ENCODE measurements around the gene ADGRG3. TPM values are rescaled to one million over a fixed set of nuclear protein-coding genes. Genes with fewer than 3 reads are reported as not detected.

The ADGRG3 gene
- total and polyA plus RNA-seq, 2 of the 13 experiments (the other 11 are each of a cell fraction or from before 2014, with no cell fraction given): 2.7 to 11.8 TPM

- TF ChIP-seq ZNF512 (CRISPR knock-in tag; IDR thresholded peaks at IDR 0.05) (no peak), NCOA2 (CRISPR knock-in tag; IDR thresholded peaks at IDR 0.05) (peak; percentile 70), TP53 (CRISPR knock-in tag; conservative IDR thresholded peaks at IDR 0.05) (no peak), TAF15 (IDR thresholded peaks at IDR 0.05; ENCODE audit: low read depth, low read length, poor library complexity, severe bottlenecking) (no peak), ZMAT5 (CRISPR knock-in tag; IDR thresholded peaks at IDR 0.05; ENCODE audit: borderline replicate concordance, low read depth) (no peak), PRDM10 (CRISPR knock-in tag; IDR thresholded peaks at IDR 0.05; ENCODE audit: low read depth) (peak; percentile 40; the same call in 1 of the 2 replicates), ZNF562 (CRISPR knock-in tag; IDR thresholded peaks at IDR 0.05; ENCODE audit: borderline replicate concordance) (no peak), SATB2 (CRISPR knock-in tag; IDR thresholded peaks at IDR 0.05) (no peak), IRX3 (CRISPR knock-in tag; IDR thresholded peaks at IDR 0.05; ENCODE audit: borderline replicate concordance, low read depth) (0 out of 2 replicates have a peak, but pooled peaks have one; percentile 37), MXI1 (IDR thresholded peaks at IDR 0.05; ENCODE audit: borderline replicate concordance, low read depth, low read length) (peak; percentile 68; the same call in 2 of the 3 replicates), SPEN (CRISPR knock-in tag; IDR thresholded peaks at IDR 0.05; ENCODE audit: low read depth) (peak; percentile 73; the same call in 1 of the 2 replicates), ZSCAN29 (CRISPR knock-in tag; conservative IDR thresholded peaks at IDR 0.05) (0 out of 2 replicates have a peak, but pooled peaks have one; percentile 74), ZNF766 (CRISPR knock-in tag; IDR thresholded peaks at IDR 0.05; ENCODE audit: borderline replicate concordance) (no peak)
- TF ChIP-seq, protein P1, sequence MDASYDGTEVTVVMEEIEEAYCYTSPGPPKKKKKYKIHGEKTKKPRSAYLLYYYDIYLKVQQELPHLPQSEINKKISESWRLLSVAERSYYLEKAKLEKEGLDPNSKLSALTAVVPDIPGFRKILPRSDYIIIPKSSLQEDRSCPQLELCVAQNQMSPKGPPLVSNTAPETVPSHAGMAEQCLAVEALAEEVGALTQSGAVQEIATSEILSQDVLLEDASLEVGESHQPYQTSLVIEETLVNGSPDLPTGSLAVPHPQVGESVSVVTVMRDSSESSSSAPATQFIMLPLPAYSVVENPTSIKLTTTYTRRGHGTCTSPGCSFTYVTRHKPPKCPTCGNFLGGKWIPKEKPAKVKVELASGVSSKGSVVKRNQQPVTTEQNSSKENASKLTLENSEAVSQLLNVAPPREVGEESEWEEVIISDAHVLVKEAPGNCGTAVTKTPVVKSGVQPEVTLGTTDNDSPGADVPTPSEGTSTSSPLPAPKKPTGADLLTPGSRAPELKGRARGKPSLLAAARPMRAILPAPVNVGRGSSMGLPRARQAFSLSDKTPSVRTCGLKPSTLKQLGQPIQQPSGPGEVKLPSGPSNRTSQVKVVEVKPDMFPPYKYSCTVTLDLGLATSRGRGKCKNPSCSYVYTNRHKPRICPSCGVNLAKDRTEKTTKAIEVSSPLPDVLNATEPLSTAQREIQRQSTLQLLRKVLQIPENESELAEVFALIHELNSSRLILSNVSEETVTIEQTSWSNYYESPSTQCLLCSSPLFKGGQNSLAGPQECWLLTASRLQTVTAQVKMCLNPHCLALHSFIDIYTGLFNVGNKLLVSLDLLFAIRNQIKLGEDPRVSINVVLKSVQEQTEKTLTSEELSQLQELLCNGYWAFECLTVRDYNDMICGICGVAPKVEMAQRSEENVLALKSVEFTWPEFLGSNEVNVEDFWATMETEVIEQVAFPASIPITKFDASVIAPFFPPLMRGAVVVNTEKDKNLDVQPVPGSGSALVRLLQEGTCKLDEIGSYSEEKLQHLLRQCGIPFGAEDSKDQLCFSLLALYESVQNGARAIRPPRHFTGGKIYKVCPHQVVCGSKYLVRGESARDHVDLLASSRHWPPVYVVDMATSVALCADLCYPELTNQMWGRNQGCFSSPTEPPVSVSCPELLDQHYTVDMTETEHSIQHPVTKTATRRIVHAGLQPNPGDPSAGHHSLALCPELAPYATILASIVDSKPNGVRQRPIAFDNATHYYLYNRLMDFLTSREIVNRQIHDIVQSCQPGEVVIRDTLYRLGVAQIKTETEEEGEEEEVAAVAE (CRISPR knock-in tag; IDR thresholded peaks at IDR 0.05; ENCODE audit: borderline replicate concordance): peak; percentile 83
- TF ChIP-seq, protein P2, sequence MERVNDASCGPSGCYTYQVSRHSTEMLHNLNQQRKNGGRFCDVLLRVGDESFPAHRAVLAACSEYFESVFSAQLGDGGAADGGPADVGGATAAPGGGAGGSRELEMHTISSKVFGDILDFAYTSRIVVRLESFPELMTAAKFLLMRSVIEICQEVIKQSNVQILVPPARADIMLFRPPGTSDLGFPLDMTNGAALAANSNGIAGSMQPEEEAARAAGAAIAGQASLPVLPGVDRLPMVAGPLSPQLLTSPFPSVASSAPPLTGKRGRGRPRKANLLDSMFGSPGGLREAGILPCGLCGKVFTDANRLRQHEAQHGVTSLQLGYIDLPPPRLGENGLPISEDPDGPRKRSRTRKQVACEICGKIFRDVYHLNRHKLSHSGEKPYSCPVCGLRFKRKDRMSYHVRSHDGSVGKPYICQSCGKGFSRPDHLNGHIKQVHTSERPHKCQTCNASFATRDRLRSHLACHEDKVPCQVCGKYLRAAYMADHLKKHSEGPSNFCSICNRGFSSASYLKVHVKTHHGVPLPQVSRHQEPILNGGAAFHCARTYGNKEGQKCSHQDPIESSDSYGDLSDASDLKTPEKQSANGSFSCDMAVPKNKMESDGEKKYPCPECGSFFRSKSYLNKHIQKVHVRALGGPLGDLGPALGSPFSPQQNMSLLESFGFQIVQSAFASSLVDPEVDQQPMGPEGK (CRISPR knock-in tag; IDR thresholded peaks at IDR 0.05): peak; percentile 76; the same call in 1 of the 2 replicates
These were observed 19.3 kb upstream of the ADGRG3 start (continued) for GRCh38 chr16:57648581-57649442.

All from HepG2 (cell line).